GM10248 (cell line): ENCODE data around the gene NTRK1.

Experiments
- CTCF ChIA-PET: fragments of 300-600 bp; sonication (Branson Sonifier 250); formaldehyde crosslinking; extraction: SDS; loops from one replicate; lab custom pipeline; 2021; ENCODE audit warnings: antibody characterized with exemption; lab: Yijun Ruan, JAX
- POLR2A ChIA-PET: fragments of 350-650 bp; sonication (Branson Sonifier 250); formaldehyde crosslinking; extraction: SDS; loops from one replicate; lab custom pipeline; 2020; ENCODE audit warnings: antibody characterized with exemption; lab: Yijun Ruan, JAX
- DNase-seq: peaks from one replicate; pipeline ENCODE4 v3.0.0; 2012; ENCODE audit errors: extremely low spot score
- CTCF ChIP-seq: IDR thresholded peaks from 2 replicates; pipeline ENCODE4 v1.5.1; 2012; ENCODE audit warnings: mild to moderate bottlenecking, low read depth; ENCODE audit errors: extremely low read depth, missing control alignments, control extremely low read depth

Gene NTRK1

GRCh38 chr1:156868341-156868740 is 7.7 kb downstream of the NTRK1 start:
- POLR2A ChIA-PET, result no interaction called here
- CTCF ChIA-PET, result interaction anchor here (1.4 to 1.5 kb wide), 2 partner anchors 8 to 11 kb away, joined by 3 to 6 read pairs; partner anchors contain the start of gene NTRK1
- no peak for DNase-seq
- no peak for TF ChIP-seq CTCF

GRCh38 chr1:156869455-156869854 is 8.8 kb downstream of the NTRK1 start:
- POLR2A ChIA-PET, result no interaction called here
- CTCF ChIA-PET, result interaction anchor here (0.8 to 1.5 kb wide), 4 partner anchors 9 to 180 kb away, joined by 3 to 6 read pairs (median 4); partner anchors contain the start of gene NTRK1
- DNase-seq, result no peak
- TF ChIP-seq CTCF, result no peak

GRCh38 chr1:156873659-156874058 is 13.0 kb downstream of the NTRK1 start:
- no peak for DNase-seq
- CTCF ChIA-PET, result interaction anchor here (0.7 to 4.3 kb wide), 3 partner anchors 13 to 171 kb away, joined by 3 to 14 read pairs (median 3); partner anchors contain the start of gene NTRK1
- no peak for TF ChIP-seq CTCF
- POLR2A ChIA-PET, result no interaction called here

GRCh38 chr1:156874142-156874541 is 13.5 kb downstream of the NTRK1 start:
- TF ChIP-seq CTCF, result no peak
- DNase-seq, result no peak
- ChIA-PET CTCF (interaction anchor here (0.7 to 4.3 kb wide), 2 partner anchors 14 to 171 kb away, joined by 3 to 14 read pairs; partner anchors contain the start of gene NTRK1), POLR2A (no interaction called here)

- no peak for TF ChIP-seq CTCF
- POLR2A ChIA-PET, result no interaction called here
- DNase-seq, result no peak
- CTCF ChIA-PET, result interaction anchor here (0.7 to 2.9 kb wide), 6 partner anchors 9 to 185 kb away, joined by 3 to 15 read pairs (median 3); no protein-coding TSS in a partner anchor
Measured at GRCh38 chr1:156874572-156875340, 14.1 kb downstream of the NTRK1 start.

- DNase-seq, result no peak
- no peak for TF ChIP-seq CTCF
- CTCF ChIA-PET, result interaction anchor here (1.1 to 2.9 kb wide), 5 partner anchors 9 to 186 kb away, joined by 3 to 15 read pairs (median 3); no protein-coding TSS in a partner anchor
- POLR2A ChIA-PET, result no interaction called here
Measured at GRCh38 chr1:156875341-156875615, 14.6 kb downstream of the NTRK1 start.
